ENCODE results near the gene ZNF629. TPM values are rescaled to one million over a fixed set of nuclear protein-coding genes. Genes with fewer than 3 reads are reported as not detected.

ZNF629 gene
- total and polyA plus RNA-seq, 2 experiments from 2014 or later, result 7.7 to 15.6 TPM

- Histone ChIP-seq H3K4me2 (peak overlapping the region; percentile 62), H3K9me3 (ENCODE audit: low read depth) (no peaks in the 10 kb centered on the region), H3K36me3 (replicated peaks; ENCODE audit: insufficient read depth, low read depth) (no peaks in the 10 kb centered on the region), H3K27ac (peak overlapping the region; percentile 96), H3K9me2 (replicated peaks; ENCODE audit: insufficient read depth) (no peaks in the 10 kb centered on the region), H2AFZ (no peak overlapping the region), H3K79me2 (peaks cover 7% of the 10 kb centered on the region), H3K27me3 (no peaks in the 10 kb centered on the region), H4K20me1 (ENCODE audit: insufficient read depth, poor library complexity, severe bottlenecking) (no peaks in the 10 kb centered on the region), H3K4me1 (ENCODE audit: insufficient read depth) (peaks cover 14% of the 10 kb centered on the region), H3K4me3 (no peak overlapping the region)
- 66% methylated on average over 8 of the region's 8 CpGs for WGBS (ENCODE audit: low lambda C conversion rate, missing lambda C conversion rate)
- DNase-seq (ENCODE audit: low spot score), result peak; percentile 87
- no peak for TF ChIP-seq CTCF (IDR thresholded peaks at IDR 0.05; ENCODE audit: poor library complexity)
- no peak for TF ChIP-seq EZH2phosphoT487 (IDR thresholded peaks at IDR 0.05; ENCODE audit: low read depth, severe bottlenecking, unreplicated experiment)
Measured at GRCh38 chr16:30740364-30741251, 46.4 kb downstream of the ZNF629 start.

- peaks cover 7% of the 10 kb centered on the region for H3K79me2 ChIP-seq
- no peaks in the 10 kb centered on the region for H3K9me3 ChIP-seq (ENCODE audit: low read depth)
- no peaks in the 10 kb centered on the region for H3K36me3 ChIP-seq (replicated peaks; ENCODE audit: insufficient read depth, low read depth)
- 94% methylated on average over 37 of the region's 37 CpGs for WGBS (ENCODE audit: low lambda C conversion rate, missing lambda C conversion rate)
- TF ChIP-seq EZH2 (IDR thresholded peaks at IDR 0.05; ENCODE audit: borderline replicate concordance), result no peak
- no peak for TF ChIP-seq CTCF (IDR thresholded peaks at IDR 0.05; ENCODE audit: poor library complexity)
- no peak for TF ChIP-seq EZH2phosphoT487 (IDR thresholded peaks at IDR 0.05; ENCODE audit: low read depth, severe bottlenecking, unreplicated experiment)
- H3K4me3 ChIP-seq, result no peak overlapping the region
- H3K4me1 ChIP-seq (ENCODE audit: insufficient read depth), result peaks cover 14% of the 10 kb centered on the region
- no peaks in the 10 kb centered on the region for H3K27me3 ChIP-seq
- H3K27ac ChIP-seq, result peak overlapping the region; percentile 96
- H4K20me1 ChIP-seq (ENCODE audit: insufficient read depth, poor library complexity, severe bottlenecking), result no peaks in the 10 kb centered on the region
- H3K4me2 ChIP-seq, result no peak overlapping the region
- DNase-seq (ENCODE audit: low spot score), result no peak
- no peak overlapping the region for H2AFZ ChIP-seq
- H3K9me2 ChIP-seq (replicated peaks; ENCODE audit: insufficient read depth), result no peaks in the 10 kb centered on the region
Measured at GRCh38 chr16:30738984-30739951, 47.7 kb downstream of the ZNF629 start.

GRCh38 chr16:30737794-30738648 lies 49.0 kb downstream of the ZNF629 start:
- Histone ChIP-seq H3K36me3 (replicated peaks; ENCODE audit: insufficient read depth, low read depth) (no peaks in the 10 kb centered on the region), H3K4me2 (no peak overlapping the region), H2AFZ (no peak overlapping the region), H3K9me3 (ENCODE audit: low read depth) (no peaks in the 10 kb centered on the region), H3K4me3 (no peak overlapping the region), H3K9me2 (replicated peaks; ENCODE audit: insufficient read depth) (no peaks in the 10 kb centered on the region), H3K27me3 (no peaks in the 10 kb centered on the region), H3K79me2 (peaks cover 7% of the 10 kb centered on the region), H3K4me1 (ENCODE audit: insufficient read depth) (peaks cover 14% of the 10 kb centered on the region), H4K20me1 (ENCODE audit: insufficient read depth, poor library complexity, severe bottlenecking) (no peaks in the 10 kb centered on the region), H3K27ac (no peak overlapping the region)
- no peak for TF ChIP-seq CTCF (IDR thresholded peaks at IDR 0.05; ENCODE audit: poor library complexity)
- no peak for TF ChIP-seq EZH2phosphoT487 (IDR thresholded peaks at IDR 0.05; ENCODE audit: low read depth, severe bottlenecking, unreplicated experiment)
- no peak for TF ChIP-seq EZH2 (IDR thresholded peaks at IDR 0.05; ENCODE audit: borderline replicate concordance)
- 97% methylated on average over 25 of the region's 25 CpGs for WGBS (ENCODE audit: low lambda C conversion rate, missing lambda C conversion rate)
- no peak for DNase-seq (ENCODE audit: low spot score)
